H9 (cell line): ENCODE data around the gene UBQLN4. TPM values are rescaled to one million over a fixed set of nuclear protein-coding genes. Genes with fewer than 3 reads are reported as not detected.

Experiments
- DNase-seq: peaks from one replicate; pipeline ENCODE4 v3.0.0-alpha.2; 2017
- H2AFZ ChIP-seq: one replicate; pipeline ENCODE4 v1.6.1; 2013; ENCODE audit warnings: mild to moderate bottlenecking, low read length, control low read depth, moderate library complexity
- H2AK5ac ChIP-seq: 2 replicates; pipeline ENCODE4 v1.6.1; 2013; ENCODE audit warnings: low read length, control low read depth, mixed read lengths; ENCODE audit not compliant: insufficient read length
- H2BK120ac ChIP-seq: one replicate; pipeline ENCODE4 v1.6.1; 2013; ENCODE audit warnings: low read depth, mild to moderate bottlenecking, low read length, control low read depth, inconsistent platforms; ENCODE audit not compliant: poor library complexity, severe bottlenecking
- H2BK12ac ChIP-seq: 2 replicates; pipeline ENCODE4 v1.6.1; 2013; ENCODE audit warnings: low read length, control low read depth, mixed read lengths, low read depth; ENCODE audit not compliant: insufficient read length
- H2BK15ac ChIP-seq: 2 replicates; pipeline ENCODE4 v1.6.1; 2013; ENCODE audit warnings: low read depth, low read length, control low read depth
- H2BK20ac ChIP-seq: one replicate; pipeline ENCODE4 v1.6.1; 2013; ENCODE audit warnings: low read depth, mild to moderate bottlenecking, low read length, control low read depth, inconsistent platforms; ENCODE audit not compliant: poor library complexity, severe bottlenecking
- H2BK5ac ChIP-seq: 2 replicates; pipeline ENCODE4 v1.6.1; 2013; ENCODE audit warnings: low read length, control low read depth, mixed read lengths; ENCODE audit not compliant: insufficient read length
- H3K14ac ChIP-seq: 2 replicates; pipeline ENCODE4 v1.6.1; 2013; ENCODE audit warnings: low read length, control low read depth; ENCODE audit not compliant: insufficient read depth
- H3K18ac ChIP-seq: 2 replicates; pipeline ENCODE4 v1.6.1; 2013; ENCODE audit warnings: low read depth, mild to moderate bottlenecking, mixed read lengths, low read length, control low read depth; ENCODE audit not compliant: insufficient read length
- H3K23ac ChIP-seq: 2 replicates; pipeline ENCODE4 v1.6.1; 2013; ENCODE audit warnings: low read length, control low read depth, mixed read lengths, low read depth; ENCODE audit not compliant: insufficient read length
- H3K23me2 ChIP-seq: 2 replicates; pipeline ENCODE4 v1.6.1; 2013; ENCODE audit warnings: low read depth, mild to moderate bottlenecking, mixed read lengths, low read length, control low read depth; ENCODE audit not compliant: insufficient read length, poor library complexity, severe bottlenecking
- H3K27ac ChIP-seq: 2 replicates; pipeline ENCODE4 v1.5.1; 2013; ENCODE audit warnings: low read length, control low read depth, mixed read lengths, low read depth; ENCODE audit not compliant: insufficient read length
- H3K27me3 ChIP-seq: 2 replicates; pipeline ENCODE4 v1.6.1; 2013; ENCODE audit warnings: low read length, control low read depth, inconsistent platforms; ENCODE audit not compliant: insufficient read depth
- H3K4ac ChIP-seq: 2 replicates; pipeline ENCODE4 v1.6.1; 2013; ENCODE audit warnings: low read depth, mild to moderate bottlenecking, control low read depth, inconsistent platforms, low read length, moderate library complexity
- H3K4me1 ChIP-seq: 2 replicates; pipeline ENCODE4 v1.6.1; 2013; ENCODE audit warnings: low read length, control low read depth, inconsistent platforms; ENCODE audit not compliant: insufficient read depth
- H3K4me2 ChIP-seq: 2 replicates; pipeline ENCODE4 v1.6.1; 2013; ENCODE audit warnings: low read length, control low read depth, mixed read lengths; ENCODE audit not compliant: insufficient read length, insufficient read depth
- H3K56ac ChIP-seq: 2 replicates; pipeline ENCODE4 v1.6.1; 2013; ENCODE audit warnings: low read depth, mild to moderate bottlenecking, mixed read lengths, low read length, control low read depth; ENCODE audit not compliant: insufficient read length
- H3K79me1 ChIP-seq: 2 replicates; pipeline ENCODE4 v1.6.1; 2013; ENCODE audit warnings: low read depth, mild to moderate bottlenecking, moderate library complexity, low read length, control low read depth, inconsistent platforms; ENCODE audit not compliant: insufficient read depth, poor library complexity, severe bottlenecking
- H3K79me2 ChIP-seq: 2 replicates; pipeline ENCODE4 v1.6.1; 2013; ENCODE audit warnings: low read length, control low read depth, inconsistent platforms; ENCODE audit not compliant: insufficient read depth
- H3K9ac ChIP-seq: 2 replicates; pipeline ENCODE4 v1.6.1; 2013; ENCODE audit warnings: low read length, control low read depth, mixed read lengths; ENCODE audit not compliant: insufficient read length; ENCODE audit errors: extremely low read depth
- H3K9me3 ChIP-seq: one replicate; pipeline ENCODE4 v1.6.1; 2013; ENCODE audit warnings: low read depth, low read length, inconsistent platforms; ENCODE audit not compliant: control insufficient read depth
- H3T11ph ChIP-seq: one replicate; pipeline ENCODE4 v1.6.1; 2013; ENCODE audit warnings: mild to moderate bottlenecking, low read length, control low read depth, inconsistent platforms
- H4K20me1 ChIP-seq: one replicate; pipeline ENCODE4 v1.6.1; 2013; ENCODE audit not compliant: control insufficient read depth, insufficient read length, insufficient read depth
- H4K5ac ChIP-seq: 2 replicates; pipeline ENCODE4 v1.6.1; 2013; ENCODE audit warnings: low read depth, mild to moderate bottlenecking, mixed read lengths, low read length, control low read depth; ENCODE audit not compliant: insufficient read length
- H4K8ac ChIP-seq: replicated peaks from 2 replicates; pipeline ENCODE4 v1.6.1; 2013; ENCODE audit warnings: low read length, control low read depth, mixed read lengths, low read depth; ENCODE audit not compliant: insufficient read length
- H4K91ac ChIP-seq: 2 replicates; pipeline ENCODE4 v1.6.1; 2013; ENCODE audit warnings: low read depth, mild to moderate bottlenecking, moderate library complexity, mixed read lengths, low read length, control low read depth; ENCODE audit not compliant: insufficient read length
- H3K27ac Mint-ChIP-seq, 3 experiments: 2 replicates in 2 of 3; 3 replicates in 1 of 3; pipeline ENCODE4 v1.8.0; 2020 to 2021; ENCODE audit warnings: mixed read lengths in 3 of 3, mild to moderate bottlenecking in 1 of 3, moderate library complexity in 1 of 3
- H3K27me3 Mint-ChIP-seq: 2 replicates; pipeline ENCODE4 v1.8.0; 2021; ENCODE audit warnings: low read depth, mild to moderate bottlenecking, moderate library complexity, mixed read lengths
- H3K36me3 Mint-ChIP-seq, 3 experiments: 2 replicates in 2 of 3; 3 replicates in 1 of 3; pipeline ENCODE4 v1.8.0; 2020 to 2021; ENCODE audit warnings: low read depth in 3 of 3, mixed read lengths in 3 of 3; ENCODE audit not compliant: insufficient read depth in 1 of 3
- H3K4me1 Mint-ChIP-seq, 2 experiments: 2 replicates each; pipeline ENCODE4 v1.8.0; 2020; ENCODE audit warnings: mixed read lengths in 2 of 2
- H3K4me3 Mint-ChIP-seq, 2 experiments: 2 replicates in 1 of 2; 3 replicates in 1 of 2; pipeline ENCODE4 v1.8.0; 2020 to 2021; ENCODE audit warnings: mild to moderate bottlenecking in 2 of 2, mixed read lengths in 2 of 2, moderate library complexity in 1 of 2
- H3K9me3 Mint-ChIP-seq, 2 experiments: 2 replicates in 1 of 2; 3 replicates in 1 of 2; pipeline ENCODE4 v1.8.0; 2020; ENCODE audit warnings: mild to moderate bottlenecking in 2 of 2, mixed read lengths in 2 of 2, moderate library complexity in 1 of 2
- WGBS: extraction: QIAGEN DNeasy Blood & Tissue Kit; methylation state at CpG from one replicate; pipeline ENCODE4 v1.1.7; 2013; ENCODE audit warnings: missing lambda C conversion rate, low lambda C conversion rate, mixed read lengths; ENCODE audit not compliant: insufficient read length; ENCODE audit errors: extremely low coverage; 5-methylcytosine and 5-hydroxymethylcytosine counted together
- total RNA-seq: library from RNA; stranded (reverse); gene quantifications from 2 replicates; pipeline ENCODE4 v1.2.1, GENCODE V29; 2021
- TF ChIP-seq, protein P1 (sequence below): fragments of 200-600 bp; sonication (generic); conservative IDR thresholded peaks from 3 replicates; pipeline ENCODE4 v1.8.0; 2021; ENCODE audit warnings: antibody characterized with exemption, mild to moderate bottlenecking

Gene UBQLN4
- total RNA-seq, 1 experiment from 2014 or later: 49.4 TPM

DNA sequence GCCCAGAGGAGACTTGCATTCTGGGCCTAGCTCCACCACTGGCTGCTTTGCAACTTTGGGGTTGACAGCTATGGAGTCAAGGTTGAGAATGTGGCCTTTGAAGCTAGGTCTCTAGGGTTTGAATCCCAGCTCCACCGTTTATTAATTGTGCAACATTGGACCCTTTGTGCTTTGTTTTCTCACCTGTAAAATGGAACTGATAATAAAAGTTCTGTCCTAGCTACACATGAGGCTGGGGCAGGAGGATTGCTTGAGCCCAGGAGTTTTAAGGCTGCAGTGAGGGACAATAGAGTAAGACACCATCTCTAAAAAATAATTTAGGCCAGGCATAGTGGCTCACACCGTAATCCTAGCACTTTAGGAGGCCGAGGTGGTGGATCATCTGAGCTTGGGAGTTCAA is 45.7 kb upstream of the UBQLN4 start:
- H3K4ac ChIP-seq: no peak overlapping the region
- Mint-ChIP-seq H3K36me3 (peaks cover 6 to 13% (median 9%) of the 10 kb centered on the region in 3 experiments; a peak in 6 of 7 replicates), H3K27me3 (no peaks in the 10 kb centered on the region), H3K9me3 (no peaks in the 10 kb centered on the region; a peak in 1 of 5 replicates), H3K4me3 (no peak overlapping the region; a peak in 1 of 5 replicates), H3K4me1 (peaks cover 41% of the 10 kb centered on the region in 2 experiments), H3K27ac (0 out of 7 replicates have a peak overlapping the region, but pooled peaks of 1 of the 3 experiments have one; percentile 10)
- no peak overlapping the region for H3K18ac ChIP-seq
- no peaks in the 10 kb centered on the region for H3K23me2 ChIP-seq
- 0 out of 2 replicates have a peak, but pooled peaks cover 2% of the 10 kb centered on the region for H3K4me1 ChIP-seq
- H3K27ac ChIP-seq: no peak overlapping the region
- H4K5ac ChIP-seq: no peak overlapping the region
- no peak overlapping the region for H3K56ac ChIP-seq
- no peaks in the 10 kb centered on the region for H3K9me3 ChIP-seq
- H2BK12ac ChIP-seq: no peak overlapping the region
- no peaks in the 10 kb centered on the region for H3K79me2 ChIP-seq
- H4K8ac ChIP-seq: no peak overlapping the region
- no peak overlapping the region for H3K14ac ChIP-seq
- H3K4me2 ChIP-seq: no peak overlapping the region
- no peaks in the 10 kb centered on the region for H3K79me1 ChIP-seq
- no CpG with 5 or more reads among the region's 3 CpGs for WGBS
- no peak overlapping the region for H2AK5ac ChIP-seq
- peaks cover 2% of the 10 kb centered on the region for H4K20me1 ChIP-seq
- H2BK20ac ChIP-seq: no peak overlapping the region
- no peak for DNase-seq
- no peak overlapping the region for H3T11ph ChIP-seq
- TF ChIP-seq, protein P1, sequence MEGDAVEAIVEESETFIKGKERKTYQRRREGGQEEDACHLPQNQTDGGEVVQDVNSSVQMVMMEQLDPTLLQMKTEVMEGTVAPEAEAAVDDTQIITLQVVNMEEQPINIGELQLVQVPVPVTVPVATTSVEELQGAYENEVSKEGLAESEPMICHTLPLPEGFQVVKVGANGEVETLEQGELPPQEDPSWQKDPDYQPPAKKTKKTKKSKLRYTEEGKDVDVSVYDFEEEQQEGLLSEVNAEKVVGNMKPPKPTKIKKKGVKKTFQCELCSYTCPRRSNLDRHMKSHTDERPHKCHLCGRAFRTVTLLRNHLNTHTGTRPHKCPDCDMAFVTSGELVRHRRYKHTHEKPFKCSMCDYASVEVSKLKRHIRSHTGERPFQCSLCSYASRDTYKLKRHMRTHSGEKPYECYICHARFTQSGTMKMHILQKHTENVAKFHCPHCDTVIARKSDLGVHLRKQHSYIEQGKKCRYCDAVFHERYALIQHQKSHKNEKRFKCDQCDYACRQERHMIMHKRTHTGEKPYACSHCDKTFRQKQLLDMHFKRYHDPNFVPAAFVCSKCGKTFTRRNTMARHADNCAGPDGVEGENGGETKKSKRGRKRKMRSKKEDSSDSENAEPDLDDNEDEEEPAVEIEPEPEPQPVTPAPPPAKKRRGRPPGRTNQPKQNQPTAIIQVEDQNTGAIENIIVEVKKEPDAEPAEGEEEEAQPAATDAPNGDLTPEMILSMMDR: no peak
- H2BK120ac ChIP-seq: no peak overlapping the region
- H2BK5ac ChIP-seq: no peak overlapping the region
- no peak overlapping the region for H3K9ac ChIP-seq
- H3K27me3 ChIP-seq: no peaks in the 10 kb centered on the region
- H4K91ac ChIP-seq: no peak overlapping the region
- H2AFZ ChIP-seq: no peak overlapping the region
- H3K23ac ChIP-seq: no peak overlapping the region
- no peak overlapping the region for H2BK15ac ChIP-seq
